H1 (cell line): Measurements from ENCODE around the gene UIMC1. TPM values are rescaled to one million over a fixed set of nuclear protein-coding genes. Genes with fewer than 3 reads are reported as not detected.

ENCODE experiments used
- CTCF ChIA-PET: fragments of 300-600 bp; sonication (Branson Sonifier 250); formaldehyde crosslinking; loops from one replicate; lab custom pipeline; 2021; ENCODE audit not compliant: partially characterized antibody; lab: Charles Lee
- POLR2A ChIA-PET: fragments of 300-600 bp; sonication (Branson Sonifier 250); formaldehyde crosslinking; loops from one replicate; lab custom pipeline; 2021; ENCODE audit warnings: inconsistent platforms; ENCODE audit not compliant: partially characterized antibody; lab: Charles Lee
- DNase-seq, 2 experiments: peaks; one replicate each; pipeline versions ENCODE4 v3.0.0 to v3.0.0-alpha.2; 2010 to 2022; ENCODE audit warnings: low spot score in 2 of 2, low read depth in 1 of 2, mixed read lengths in 1 of 2
- FAIRE-seq: peaks from 2 replicates; lab custom pipeline; 2011; peaks lifted over from hg19 to GRCh38; lab: Jason Lieb, UNC
- H2AFZ ChIP-seq: 2 replicates; pipeline ENCODE4 v1.8.1; 2012; ENCODE audit warnings: low read length, inconsistent platforms
- H2AK5ac ChIP-seq: 2 replicates; pipeline ENCODE4 v1.6.1; 2013; ENCODE audit warnings: low read depth, low read length
- H2BK120ac ChIP-seq: replicated peaks from 2 replicates; pipeline ENCODE3; 2013; ENCODE audit warnings: low read depth, low read length, inconsistent platforms
- H2BK12ac ChIP-seq: 2 replicates; pipeline ENCODE4 v1.6.1; 2013; ENCODE audit warnings: low read depth, low read length
- H2BK15ac ChIP-seq: 2 replicates; pipeline ENCODE4 v1.6.1; 2013; ENCODE audit warnings: low read length
- H2BK20ac ChIP-seq: 2 replicates; pipeline ENCODE4 v1.6.1; 2013; ENCODE audit warnings: low read length
- H2BK5ac ChIP-seq: 2 replicates; pipeline ENCODE4 v1.6.1; 2013; ENCODE audit warnings: low read depth, low read length
- H3K14ac ChIP-seq: 2 replicates; pipeline ENCODE4 v1.6.1; 2013; ENCODE audit warnings: inconsistent platforms; ENCODE audit not compliant: insufficient read length
- H3K18ac ChIP-seq: 2 replicates; pipeline ENCODE4 v1.6.1; 2013; ENCODE audit warnings: low read length; ENCODE audit errors: extremely low read depth
- H3K23ac ChIP-seq: 2 replicates; pipeline ENCODE4 v1.6.1; 2013; ENCODE audit warnings: inconsistent platforms; ENCODE audit not compliant: insufficient read length
- H3K23me2 ChIP-seq: 2 replicates; pipeline ENCODE4 v1.6.1; 2013; ENCODE audit warnings: low read depth, low read length
- H3K27ac ChIP-seq: 2 replicates; pipeline ENCODE4 v1.6.1; 2011; ENCODE audit warnings: low read depth, low read length, inconsistent platforms
- H3K27me3 ChIP-seq, 4 experiments: replicated peaks in 1 of 4; 1 replicate in 1 of 4; 2 replicates in 3 of 4; pipeline versions ENCODE4 v1.6.1 to v1.8.1; 2011 to 2013; ENCODE audit warnings: low read length in 3 of 4, mild to moderate bottlenecking in 3 of 4, inconsistent platforms in 2 of 4, mixed read lengths in 2 of 4, moderate library complexity in 1 of 4; ENCODE audit not compliant: control insufficient read depth in 3 of 4, insufficient read depth in 3 of 4; ENCODE audit errors: extremely low read depth in 1 of 4
- H3K36me3 ChIP-seq, 4 experiments: 2 replicates each; pipeline versions ENCODE4 v1.6.1 to v1.8.1; 2011 to 2013; ENCODE audit warnings: mild to moderate bottlenecking in 4 of 4, low read length in 3 of 4, moderate library complexity in 2 of 4, control low read depth in 1 of 4, inconsistent platforms in 1 of 4; ENCODE audit not compliant: insufficient read depth in 4 of 4, control insufficient read depth in 2 of 4
- H3K4ac ChIP-seq: replicated peaks from 2 replicates; pipeline ENCODE3; 2013; ENCODE audit warnings: low read length, low read depth, mixed read lengths, inconsistent platforms; ENCODE audit not compliant: insufficient read length
- H3K4me1 ChIP-seq, 4 experiments: replicated peaks in 1 of 4; 1 replicate in 1 of 4; 2 replicates in 3 of 4; pipeline versions ENCODE4 v1.6.1 to v1.8.1; 2011 to 2013; ENCODE audit warnings: low read length in 3 of 4, inconsistent platforms in 2 of 4, mixed read lengths in 1 of 4; ENCODE audit not compliant: insufficient read depth in 4 of 4, control insufficient read depth in 3 of 4
- H3K4me2 ChIP-seq, 2 experiments: 2 replicates each; pipeline versions ENCODE4 v1.6.1 to v1.8.1; 2011 to 2013; ENCODE audit warnings: low read depth in 2 of 2, low read length in 2 of 2, control low read depth in 1 of 2, inconsistent platforms in 1 of 2, mild to moderate bottlenecking in 1 of 2; ENCODE audit not compliant: insufficient read depth in 1 of 2
- H3K4me3 ChIP-seq, 4 experiments: fragments of 200-600, 300-600 bp in 1 of 4; sonication (generic), shearing (Covaris generic), sonication (Bioruptor Twin) in 1 of 4; 2 replicates each; pipeline versions ENCODE4 v1.5.1 to v1.8.1; 2011 to 2016; ENCODE audit warnings: low read length in 4 of 4, low read depth in 3 of 4, control low read depth in 2 of 4, inconsistent platforms in 2 of 4, mild to moderate bottlenecking in 2 of 4, mixed read lengths in 1 of 4, moderate library complexity in 1 of 4; ENCODE audit not compliant: insufficient read depth in 2 of 4; ENCODE audit errors: extremely low read depth in 1 of 4
- H3K56ac ChIP-seq: replicated peaks from 2 replicates; pipeline ENCODE3; 2013; ENCODE audit warnings: low read depth, mild to moderate bottlenecking, mixed read lengths, low read length, inconsistent platforms; ENCODE audit not compliant: insufficient read length
- H3K79me1 ChIP-seq: 2 replicates; pipeline ENCODE4 v1.6.1; 2013; ENCODE audit warnings: low read depth, low read length, control low read depth
- H3K79me2 ChIP-seq, 2 experiments: 2 replicates each; pipeline versions ENCODE4 v1.6.1 to v1.8.1; 2012 to 2013; ENCODE audit warnings: low read length in 2 of 2, mild to moderate bottlenecking in 2 of 2, inconsistent platforms in 1 of 2; ENCODE audit not compliant: insufficient read depth in 2 of 2, control insufficient read depth in 1 of 2
- H3K9ac ChIP-seq, 4 experiments: replicated peaks in 1 of 4; 1 replicate in 1 of 4; 2 replicates in 3 of 4; pipeline versions ENCODE4 v1.6.1 to v1.8.1; 2011 to 2013; ENCODE audit warnings: low read depth in 3 of 4, low read length in 3 of 4, control low read depth in 2 of 4, mild to moderate bottlenecking in 2 of 4, moderate library complexity in 2 of 4, inconsistent platforms in 1 of 4; ENCODE audit errors: extremely low read depth in 1 of 4
- H3K9me3 ChIP-seq, 2 experiments: 2 replicates each; pipeline versions ENCODE4 v1.6.1 to v1.8.1; 2012 to 2013; ENCODE audit warnings: mild to moderate bottlenecking in 2 of 2, moderate library complexity in 2 of 2, control low read depth in 1 of 2, inconsistent platforms in 1 of 2, low read depth in 1 of 2, low read length in 1 of 2, mixed read lengths in 1 of 2; ENCODE audit not compliant: insufficient read depth in 2 of 2
- H4K20me1 ChIP-seq, 2 experiments: replicated peaks in 1 of 2; 2 replicates each; pipeline versions ENCODE3 to v1.8.1; 2011 to 2013; ENCODE audit warnings: inconsistent platforms in 2 of 2, low read length in 2 of 2, mild to moderate bottlenecking in 1 of 2; ENCODE audit not compliant: insufficient read depth in 2 of 2, control insufficient read depth in 1 of 2
- H4K5ac ChIP-seq: 2 replicates; pipeline ENCODE4 v1.6.1; 2013; ENCODE audit warnings: low read length, low read depth, mixed read lengths, inconsistent platforms; ENCODE audit not compliant: insufficient read length
- H4K8ac ChIP-seq: 2 replicates; pipeline ENCODE4 v1.8.0; 2013; ENCODE audit warnings: mild to moderate bottlenecking, moderate library complexity, low read length, inconsistent platforms; ENCODE audit not compliant: insufficient read depth; ENCODE audit errors: extremely low read depth
- H4K91ac ChIP-seq: replicated peaks from 2 replicates; pipeline ENCODE3; 2013; ENCODE audit warnings: low read length, mixed read lengths, inconsistent platforms; ENCODE audit not compliant: insufficient read length
- BRCA1 ChIP-seq: IDR thresholded peaks from 2 replicates; pipeline ENCODE4 v1.6.1; 2012; ENCODE audit warnings: low read depth, low read length, improper control_type of control experiment
- GABPA ChIP-seq: IDR thresholded peaks from 2 replicates; pipeline ENCODE4 v1.6.1; 2011; ENCODE audit warnings: mild to moderate bottlenecking, low read length, moderate library complexity, borderline replicate concordance; ENCODE audit not compliant: insufficient read depth
- GTF2F1 ChIP-seq: IDR thresholded peaks from 2 replicates; pipeline ENCODE4 v1.6.1; 2012; ENCODE audit warnings: low read depth, low read length, improper control_type of control experiment, borderline replicate concordance
- JUND ChIP-seq: IDR thresholded peaks from 2 replicates; pipeline ENCODE4 v1.6.1; 2011; ENCODE audit warnings: mild to moderate bottlenecking, improper control_type of control experiment, low read length
- NANOG ChIP-seq: IDR thresholded peaks from 2 replicates; pipeline ENCODE4 v1.6.1; 2011; ENCODE audit warnings: low read length, low read depth, mild to moderate bottlenecking, inconsistent platforms; ENCODE audit not compliant: insufficient read depth, poor library complexity, severe bottlenecking
- POU5F1 ChIP-seq: IDR thresholded peaks from 2 replicates; pipeline ENCODE4 v1.6.1; 2011; ENCODE audit warnings: low read depth, mild to moderate bottlenecking, low read length, moderate library complexity
- RNF2 ChIP-seq: fragments of 200-900, 300-1000 bp; sonication (generic); IDR thresholded peaks from 2 replicates; pipeline ENCODE4 v1.7.1; 2016; ENCODE audit warnings: borderline replicate concordance, low read depth, mild to moderate bottlenecking, antibody characterized with exemption, low read length; ENCODE audit not compliant: poor library complexity, severe bottlenecking; ENCODE audit errors: missing control alignments
- SUZ12 ChIP-seq: fragments of 200-600 bp; sonication (generic); IDR thresholded peaks from 2 replicates; pipeline ENCODE4 v1.6.1; 2012; ENCODE audit warnings: mild to moderate bottlenecking, inconsistent platforms, low read length, moderate library complexity, mixed read lengths
- TBP ChIP-seq: IDR thresholded peaks from 2 replicates; pipeline ENCODE4 v1.6.1; 2011; ENCODE audit warnings: low read depth, low read length, improper control_type of control experiment
- YY1 ChIP-seq: IDR thresholded peaks from 2 replicates; pipeline ENCODE4 v1.6.1; 2011; ENCODE audit warnings: low read depth, mild to moderate bottlenecking, low read length
- WGBS, 2 experiments: shearing (Covaris generic) in 1 of 2; methylation state at CpG; one replicate each; pipeline versions ENCODE4 v1.1.6 to v1.1.7; 2013 to 2015; ENCODE audit warnings: low lambda C conversion rate in 2 of 2, mixed read lengths in 2 of 2, inconsistent platforms in 1 of 2, low coverage in 1 of 2, missing lambda C conversion rate in 1 of 2; ENCODE audit not compliant: insufficient replicate concordance in 2 of 2, insufficient coverage in 1 of 2, insufficient read length in 1 of 2; ENCODE audit errors: extremely low coverage in 1 of 2, missing lambda C conversion rate in 1 of 2; 5-methylcytosine and 5-hydroxymethylcytosine counted together
- polyA plus RNA-seq, 7 experiments: library from polyadenylated mRNA; depleted of rRNA in 3 of 7; stranded (reverse) in 5 of 7; unstranded in 2 of 7; fragments of >200 nt in 5 of 7; fragments of 200-250 nt in 2 of 7; gene quantifications; 1 replicate in 5 of 7; 2 replicates in 1 of 7; 4 replicates in 1 of 7; pipeline versions ENCODE4 v1.2.1 to v1.2.3, GENCODE V29; 2011 to 2013; ENCODE audit warnings: missing spikeins in 2 of 7, mixed read lengths in 2 of 7
- total RNA-seq: library from RNA; stranded (reverse); fragmentation: NEBNext Ultra II Directional; extraction: Animal tissue kit (Norgen Biotek cat#: 25700); gene quantifications from 2 replicates; pipeline ENCODE4 v1.2.1, GENCODE V29; 2021
- TF ChIP-seq, protein P1 (sequence below): IDR thresholded peaks from 2 replicates; pipeline ENCODE4 v1.6.1; 2012; ENCODE audit warnings: inconsistent platforms
- TF ChIP-seq, protein P2 (sequence below): IDR thresholded peaks from 2 replicates; pipeline ENCODE4 v1.6.1; 2011; ENCODE audit warnings: low read depth, mild to moderate bottlenecking, low read length; ENCODE audit not compliant: insufficient read depth

UIMC1 gene
- total and polyA plus RNA-seq, 2 of the 8 experiments (the other 6 are each of a cell fraction or from before 2014, with no cell fraction given): 12.8 to 43.7 TPM

DNA sequence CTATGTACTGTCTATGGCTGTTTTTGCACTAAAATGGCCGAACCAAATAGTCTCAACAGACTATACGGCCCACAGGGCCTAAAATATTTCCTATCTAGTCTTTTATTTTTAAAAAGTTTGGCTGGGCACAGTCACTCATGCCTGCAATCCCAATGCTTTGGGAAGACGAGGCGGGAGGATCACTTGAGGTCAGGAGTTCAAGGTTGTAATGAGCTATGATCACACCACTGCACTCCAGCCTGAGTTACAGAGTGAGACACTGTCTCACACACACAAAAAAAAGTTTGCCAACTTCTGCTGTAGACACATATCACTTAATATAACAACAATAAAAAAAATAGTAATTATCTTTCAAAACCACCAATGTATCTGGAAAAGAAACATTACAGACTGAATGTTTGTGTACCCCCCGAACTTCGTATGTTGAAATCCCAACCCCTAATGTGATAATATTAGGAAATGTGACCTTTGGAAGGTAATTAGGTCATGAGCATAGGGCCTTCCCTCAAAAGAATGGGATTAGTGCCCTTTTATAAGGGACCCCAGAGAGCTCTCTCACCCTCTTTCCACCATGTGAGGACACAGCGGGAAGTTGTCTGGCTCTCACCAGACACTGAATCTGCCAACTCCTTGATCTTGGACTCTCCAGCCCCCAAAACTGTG lies 53.9 kb downstream of the UIMC1 start:
- Histone ChIP-seq H2BK15ac (no peak overlapping the region), H4K20me1 (no peaks in the 10 kb centered on the region), H3K23ac (no peak overlapping the region), H3K9ac (no peak overlapping the region), H3K79me2 (no peaks in the 10 kb centered on the region), H4K91ac (no peak overlapping the region), H3K4me2 (no peak overlapping the region), H3K36me3 (peaks cover 0 to 61% (median 10%) of the 10 kb centered on the region in 4 experiments; a peak in 6 of 8 replicates), H3K14ac (no peak overlapping the region), H4K5ac (no peak overlapping the region), H3K27me3 (no peaks in the 10 kb centered on the region), H3K4me1 (peaks cover 0 to 4% (median 0%) of the 10 kb centered on the region in 4 experiments; a peak in 1 of 7 replicates), H2AFZ (no peak overlapping the region), H2BK120ac (no peak overlapping the region), H3K27ac (no peak overlapping the region), H2BK12ac (no peak overlapping the region), H2AK5ac (no peak overlapping the region), H2BK5ac (no peak overlapping the region), H3K4ac (no peak overlapping the region), H3K56ac (no peak overlapping the region), H3K23me2 (no peaks in the 10 kb centered on the region), H3K9me3 (no peaks in the 10 kb centered on the region), H3K18ac (no peak overlapping the region), H3K4me3 (no peak overlapping the region), H3K79me1 (no peaks in the 10 kb centered on the region; the same call in 1 of the 2 replicates), H4K8ac (no peak overlapping the region), H2BK20ac (no peak overlapping the region)
- ChIA-PET POLR2A (no interaction called here), CTCF (interaction anchor here (0.8 kb wide), 1 partner anchor 417 kb away, joined by 3 read pairs; no protein-coding TSS in a partner anchor)
- no peak for DNase-seq
- WGBS, 2 experiments: 90% methylated on average over 7 of the region's 7 CpGs; no CpG with 5 or more reads in 1 of the 2 experiments
- FAIRE-seq: no peak
- TF ChIP-seq TBP (no peak), BRCA1 (no peak), YY1 (no peak), NANOG (no peak), POU5F1 (no peak), GTF2F1 (no peak), GABPA (no peak), SUZ12 (no peak), JUND (no peak), RNF2 (no peak)
- TF ChIP-seq, protein P1, sequence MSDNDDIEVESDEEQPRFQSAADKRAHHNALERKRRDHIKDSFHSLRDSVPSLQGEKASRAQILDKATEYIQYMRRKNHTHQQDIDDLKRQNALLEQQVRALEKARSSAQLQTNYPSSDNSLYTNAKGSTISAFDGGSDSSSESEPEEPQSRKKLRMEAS: no peak
- TF ChIP-seq, protein P2, sequence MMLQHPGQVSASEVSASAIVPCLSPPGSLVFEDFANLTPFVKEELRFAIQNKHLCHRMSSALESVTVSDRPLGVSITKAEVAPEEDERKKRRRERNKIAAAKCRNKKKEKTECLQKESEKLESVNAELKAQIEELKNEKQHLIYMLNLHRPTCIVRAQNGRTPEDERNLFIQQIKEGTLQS: no peak
